Effector memory CD8-positive, alpha-beta T cell (primary cell): ENCODE results near the gene GRID1.

Experiments used
- ATAC-seq: fragments of 150-1000 bp; cut with Tn5 transposase; replicated peaks from 2 replicates; pipeline ENCODE4 v1.10.0; 2021; ENCODE audit warnings: mild to moderate bottlenecking, moderate library complexity
- DNase-seq, 3 experiments: peaks; one replicate each; pipeline ENCODE4 v3.0.0; 2021
- H3K27ac Mint-ChIP-seq, 2 donors: one replicate each; pipeline ENCODE4 v1.8.0; 2022; ENCODE audit warnings: mild to moderate bottlenecking in 2 of 2, mixed read lengths in 2 of 2, moderate library complexity in 2 of 2
- H3K27me3 Mint-ChIP-seq, 2 donors: one replicate each; pipeline ENCODE4 v1.8.0; 2022; ENCODE audit warnings: mixed read lengths in 2 of 2
- H3K36me3 Mint-ChIP-seq: one replicate; pipeline ENCODE4 v1.8.0; 2022; ENCODE audit warnings: mild to moderate bottlenecking, moderate library complexity, mixed read lengths; ENCODE audit not compliant: insufficient read depth
- H3K4me1 Mint-ChIP-seq, 2 donors: one replicate each; pipeline ENCODE4 v1.8.0; 2022; ENCODE audit warnings: low read depth in 2 of 2, mixed read lengths in 2 of 2
- H3K4me3 Mint-ChIP-seq, 2 donors: one replicate each; pipeline ENCODE4 v1.8.0; 2022; ENCODE audit warnings: mild to moderate bottlenecking in 2 of 2, mixed read lengths in 2 of 2, moderate library complexity in 2 of 2
- H3K9me3 Mint-ChIP-seq, 2 donors: one replicate each; pipeline ENCODE4 v1.8.0; 2022; ENCODE audit warnings: mixed read lengths in 2 of 2

The GRID1 gene

DNA sequence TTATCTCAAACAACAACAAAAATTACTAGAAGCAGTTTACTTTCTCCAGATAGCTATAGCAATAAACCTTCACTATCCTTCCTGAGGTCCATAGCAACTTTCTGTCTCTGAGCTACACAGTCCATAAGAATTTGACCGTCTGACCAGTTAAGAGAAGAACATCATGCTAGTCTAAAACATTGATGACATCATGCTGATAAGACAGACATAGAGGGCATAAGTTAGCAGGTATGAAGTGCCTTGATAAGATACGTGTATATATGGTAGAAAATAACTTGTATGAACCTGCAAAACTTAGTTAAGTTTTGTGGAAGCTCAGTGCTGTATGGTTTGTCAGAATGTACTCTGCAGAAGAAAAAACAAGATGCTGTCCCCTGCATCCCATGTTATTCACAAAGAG, 353.0 kb downstream of the GRID1 start:
- H3K4me1 Mint-ChIP-seq = peaks cover 4 to 6% of the 10 kb centered on the region in 2 donors

DNA sequence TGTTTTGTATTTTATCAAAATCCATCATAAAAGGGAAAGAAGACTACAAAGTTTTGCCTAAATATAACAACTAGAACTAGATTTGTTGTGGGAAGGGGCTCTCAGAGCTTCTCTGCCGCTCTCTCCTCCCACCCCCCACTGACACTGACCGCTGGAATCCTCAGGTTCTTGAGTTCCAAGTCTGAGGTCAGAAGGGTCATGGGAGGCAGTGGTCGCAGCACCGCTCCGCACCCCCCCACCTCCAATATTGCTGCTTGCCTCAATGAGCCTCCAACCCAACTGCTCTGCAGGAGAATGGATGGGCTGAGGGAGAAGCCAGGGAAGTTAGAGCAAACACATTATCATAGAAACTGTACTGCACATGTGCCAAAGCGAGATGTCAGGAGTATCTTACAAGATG, 359.4 kb downstream of the GRID1 start:
- Mint-ChIP-seq H3K27me3 (peaks cover 14 to 20% of the 10 kb centered on the region in 2 donors), H3K27ac (no peak overlapping the region), H3K36me3 (no peaks in the 10 kb centered on the region), H3K4me1 (no peaks in the 10 kb centered on the region), H3K9me3 (no peaks in the 10 kb centered on the region), H3K4me3 (no peak overlapping the region)
- DNase-seq = no peak
- ATAC-seq = no peak

More for the DNA sequence above, 353.0 kb downstream of the GRID1 start:
- Mint-ChIP-seq H3K9me3 (no peaks in the 10 kb centered on the region), H3K4me3 (no peak overlapping the region), H3K27ac (no peak overlapping the region), H3K36me3 (no peaks in the 10 kb centered on the region), H3K27me3 (no peaks in the 10 kb centered on the region)
- DNase-seq = no peak
- ATAC-seq = no peak

DNA sequence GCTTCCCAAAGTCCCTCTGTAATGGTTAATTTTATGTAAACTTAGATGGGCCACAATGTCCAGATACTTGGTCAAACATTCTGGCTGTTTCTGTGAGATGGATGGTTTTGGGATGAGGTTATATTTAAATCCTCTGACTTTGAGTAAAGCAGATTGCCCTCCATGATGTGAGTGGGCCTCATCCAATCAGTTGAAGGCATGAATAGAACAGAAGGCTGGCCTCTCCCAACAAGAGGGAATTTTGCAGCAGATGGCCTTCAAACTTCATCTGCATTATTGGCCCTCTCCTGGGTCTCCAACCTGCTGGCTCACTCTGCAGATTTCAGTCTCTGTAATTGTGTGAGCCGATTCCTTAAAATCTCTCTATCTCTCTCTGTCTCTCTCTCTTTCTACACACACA, 362.3 kb downstream of the GRID1 start:
- Mint-ChIP-seq H3K4me1 (no peaks in the 10 kb centered on the region), H3K9me3 (no peaks in the 10 kb centered on the region), H3K36me3 (no peaks in the 10 kb centered on the region), H3K4me3 (no peak overlapping the region), H3K27ac (no peak overlapping the region), H3K27me3 (peaks cover 14 to 20% of the 10 kb centered on the region in 2 donors)
- no peak for ATAC-seq
- DNase-seq = no peak

DNA sequence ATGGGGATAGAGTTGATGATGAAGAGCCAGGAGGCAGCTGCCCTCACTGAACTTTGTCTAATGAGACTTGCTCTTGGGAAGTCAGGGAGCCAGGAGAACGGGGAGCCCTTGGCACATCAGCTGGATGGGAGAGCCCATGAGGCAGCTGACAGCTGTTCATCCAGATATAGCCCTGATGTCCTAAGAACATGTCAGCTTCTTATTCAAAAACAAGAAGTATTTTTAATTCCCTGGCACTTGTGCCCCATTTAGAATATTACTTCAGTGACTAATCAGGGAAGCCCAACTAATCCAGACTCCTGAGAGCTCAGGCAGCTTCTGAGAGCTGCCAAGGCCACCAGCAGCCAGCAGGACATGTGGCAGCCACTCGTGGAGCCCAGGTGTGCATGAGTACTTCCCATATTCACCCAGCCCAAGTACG, 363.4 kb downstream of the GRID1 start:
- ATAC-seq (no peak), DNase-seq (no peak)
- H3K4me3 Mint-ChIP-seq = no peak overlapping the region
- no peaks in the 10 kb centered on the region for H3K9me3 Mint-ChIP-seq
- no peaks in the 10 kb centered on the region for H3K36me3 Mint-ChIP-seq
- peaks cover 14 to 20% of the 10 kb centered on the region in 2 donors for H3K27me3 Mint-ChIP-seq
- H3K4me1 Mint-ChIP-seq = no peaks in the 10 kb centered on the region
- no peak overlapping the region for H3K27ac Mint-ChIP-seq

DNA sequence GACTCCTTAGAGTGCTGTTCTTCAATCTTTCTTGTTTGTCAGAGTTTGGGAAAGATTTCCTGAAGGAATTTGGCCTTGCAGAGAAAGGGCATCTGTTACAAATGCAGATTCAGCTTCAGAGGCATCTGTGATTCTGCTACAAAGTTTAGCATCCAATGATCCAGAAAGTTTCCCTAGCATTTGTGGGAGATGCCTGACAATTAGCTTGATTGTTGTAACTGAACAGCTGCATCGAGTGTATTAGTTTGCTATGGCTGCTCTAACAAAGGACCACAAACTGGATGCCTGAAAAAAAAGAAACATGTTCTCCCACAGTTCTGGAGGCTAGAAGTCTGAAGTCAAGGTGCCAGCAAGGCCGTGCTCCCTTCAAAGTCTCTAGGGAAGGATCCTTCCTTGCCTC, 365.1 kb downstream of the GRID1 start:
- Mint-ChIP-seq H3K27ac (no peak overlapping the region), H3K27me3 (peaks cover 12 to 14% of the 10 kb centered on the region in 2 donors), H3K4me1 (no peaks in the 10 kb centered on the region), H3K4me3 (no peak overlapping the region), H3K9me3 (no peaks in the 10 kb centered on the region), H3K36me3 (no peaks in the 10 kb centered on the region)
- ATAC-seq (no peak), DNase-seq (no peak)

DNA sequence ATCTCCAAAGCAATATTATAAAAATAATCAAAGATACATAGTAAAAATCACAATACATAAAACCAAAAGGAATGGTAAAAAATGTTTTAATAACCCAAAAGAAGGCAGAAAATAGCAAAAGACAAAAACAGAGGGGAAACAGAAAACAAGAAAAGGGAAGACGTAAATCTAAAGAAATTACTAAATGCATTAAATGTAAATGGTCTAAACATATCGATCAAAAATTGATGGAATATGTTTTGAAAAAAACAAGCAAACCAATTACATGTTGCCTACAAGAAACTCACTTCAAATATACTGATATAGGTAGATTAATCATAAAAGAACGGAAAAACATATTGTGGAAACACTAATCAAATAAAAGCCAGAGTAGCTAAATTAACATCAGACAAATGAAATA, 369.1 kb downstream of the GRID1 start:
- ATAC-seq = no peak
- Mint-ChIP-seq H3K4me1 (no peaks in the 10 kb centered on the region), H3K4me3 (no peak overlapping the region), H3K36me3 (no peaks in the 10 kb centered on the region), H3K9me3 (no peaks in the 10 kb centered on the region), H3K27me3 (peaks cover 0 to 18% of the 10 kb centered on the region in 2 donors), H3K27ac (no peak overlapping the region)
- no peak for DNase-seq

DNA sequence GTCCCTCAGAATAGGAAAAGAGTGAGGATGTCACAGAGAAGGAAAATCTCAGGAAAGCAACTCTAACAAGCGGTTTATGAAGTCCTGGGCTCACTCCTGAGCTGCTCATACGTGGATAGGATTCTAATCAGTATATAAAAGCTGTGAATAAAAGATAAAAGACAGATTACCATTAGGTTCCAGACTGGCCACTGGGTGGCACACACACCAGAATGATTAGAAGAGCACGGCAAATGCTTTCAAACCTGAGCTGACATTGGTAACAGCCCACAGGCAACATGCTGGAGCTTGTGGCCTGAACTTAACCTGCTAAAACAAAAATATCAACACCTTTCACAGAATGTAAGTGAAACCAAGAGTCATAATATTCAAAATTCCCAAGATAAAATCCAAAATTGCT, 370.8 kb downstream of the GRID1 start:
- Mint-ChIP-seq H3K9me3 (no peaks in the 10 kb centered on the region), H3K4me1 (no peaks in the 10 kb centered on the region), H3K36me3 (no peaks in the 10 kb centered on the region), H3K4me3 (no peak overlapping the region), H3K27me3 (peaks cover 0 to 18% of the 10 kb centered on the region in 2 donors), H3K27ac (no peak overlapping the region)
- DNase-seq = no peak
- ATAC-seq = no peak

DNA sequence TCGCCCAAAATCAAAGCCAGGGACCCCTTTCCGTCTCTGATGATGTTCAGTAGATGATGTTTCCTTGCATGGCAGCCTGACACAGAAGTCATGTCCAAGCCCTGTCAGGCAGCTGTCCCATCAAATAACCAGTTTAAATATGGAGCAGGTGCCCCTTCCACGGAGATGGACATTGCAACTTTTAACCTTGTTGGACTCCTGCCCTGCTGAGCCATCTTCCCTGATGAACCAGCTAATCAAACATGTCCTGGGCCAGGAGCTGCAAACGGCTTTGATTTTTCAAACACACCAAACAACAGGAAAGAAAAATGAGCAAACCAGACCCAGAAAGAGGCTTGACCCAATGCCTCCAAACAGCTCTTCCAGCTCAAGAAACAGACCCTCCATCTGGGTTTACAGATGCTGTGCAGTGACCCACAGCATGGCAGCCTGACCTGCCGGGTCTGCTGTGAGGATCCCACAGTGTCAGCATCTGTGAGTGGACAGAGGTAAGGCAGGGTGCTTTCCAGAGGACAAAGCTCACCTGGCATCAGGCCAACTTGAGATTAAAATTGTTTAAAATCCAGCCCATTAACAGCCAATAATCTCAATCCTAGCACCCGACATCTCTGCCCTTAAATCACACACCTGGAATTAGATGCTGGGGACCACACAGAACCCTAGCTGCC, 372.6 kb downstream of the GRID1 start:
- no peak for ATAC-seq
- H3K4me1 Mint-ChIP-seq = no peaks in the 10 kb centered on the region
- H3K4me3 Mint-ChIP-seq = no peak overlapping the region
- no peaks in the 10 kb centered on the region for H3K36me3 Mint-ChIP-seq
- no peak overlapping the region for H3K27ac Mint-ChIP-seq
- peaks cover 1 to 19% of the 10 kb centered on the region in 2 donors for H3K27me3 Mint-ChIP-seq
- no peaks in the 10 kb centered on the region for H3K9me3 Mint-ChIP-seq
- no peak for DNase-seq

DNA sequence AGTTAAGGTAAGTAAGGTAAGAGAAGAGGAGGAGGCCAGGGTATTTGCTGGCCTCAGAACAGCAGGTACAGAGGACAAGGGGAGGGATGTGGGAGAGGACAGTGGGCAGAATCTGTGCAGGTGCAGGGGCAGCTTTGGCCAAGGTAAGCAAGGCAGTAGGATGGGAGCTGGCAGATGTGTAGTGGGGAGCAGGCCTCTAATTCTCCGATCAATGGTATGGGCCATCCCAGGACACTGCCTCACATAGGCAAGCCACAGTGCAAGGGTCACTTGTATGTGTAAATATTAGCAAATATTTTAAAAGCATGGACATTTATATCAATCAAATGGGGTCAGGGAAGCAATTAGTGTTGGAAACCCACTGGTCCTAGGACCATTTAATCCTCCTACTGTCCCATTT, 373.5 kb downstream of the GRID1 start:
- Mint-ChIP-seq H3K27me3 (peaks cover 10 to 27% of the 10 kb centered on the region in 2 donors), H3K4me1 (no peaks in the 10 kb centered on the region), H3K36me3 (no peaks in the 10 kb centered on the region), H3K9me3 (no peaks in the 10 kb centered on the region), H3K27ac (no peak overlapping the region), H3K4me3 (no peak overlapping the region)
- no peak for DNase-seq
- no peak for ATAC-seq

DNA sequence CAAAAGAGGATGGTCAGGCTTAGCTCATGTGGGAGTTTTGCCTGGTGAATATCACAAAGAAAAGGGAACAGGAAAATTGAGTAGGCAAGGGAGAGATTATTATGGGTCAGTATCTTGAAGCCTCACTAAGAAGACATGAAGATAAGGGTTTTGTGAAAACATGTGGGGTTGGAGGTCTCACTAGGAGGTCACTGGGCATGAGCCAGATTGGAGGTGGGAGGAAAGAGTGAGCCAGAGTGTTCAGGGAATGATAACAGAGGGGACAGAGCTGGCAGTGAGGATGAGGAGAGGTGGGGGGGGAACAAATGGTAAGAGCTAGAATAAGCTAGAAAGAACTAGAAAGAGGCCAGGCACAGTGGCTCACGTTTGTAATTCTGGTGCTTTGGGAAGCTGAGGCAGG, 374.3 kb downstream of the GRID1 start:
- ATAC-seq (no peak), DNase-seq (no peak)
- H3K9me3 Mint-ChIP-seq = no peaks in the 10 kb centered on the region
- H3K27me3 Mint-ChIP-seq = peaks cover 18 to 35% of the 10 kb centered on the region in 2 donors
- H3K36me3 Mint-ChIP-seq = no peaks in the 10 kb centered on the region
- no peaks in the 10 kb centered on the region for H3K4me1 Mint-ChIP-seq
- H3K27ac Mint-ChIP-seq = no peak overlapping the region
- H3K4me3 Mint-ChIP-seq = no peak overlapping the region

DNA sequence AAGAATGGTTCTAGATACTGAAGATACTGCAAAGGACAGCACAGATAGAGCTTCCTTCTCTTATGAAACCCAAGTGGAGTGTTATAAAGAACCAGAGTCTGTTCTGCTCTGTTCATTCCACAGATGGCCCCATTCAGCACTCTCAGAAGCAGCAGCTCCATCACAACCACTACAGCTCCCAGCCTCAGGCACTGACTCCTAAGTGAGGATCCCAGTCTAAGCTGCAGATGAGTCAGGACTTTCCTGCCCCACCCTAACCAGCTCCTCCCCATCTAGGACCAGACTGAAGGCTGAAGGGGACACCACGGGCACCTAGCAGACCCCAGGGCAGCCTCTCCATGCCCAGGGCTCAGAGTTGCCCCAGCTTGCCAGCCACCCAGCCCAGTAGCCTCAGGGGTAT, 379.8 kb downstream of the GRID1 start:
- Mint-ChIP-seq H3K36me3 (no peaks in the 10 kb centered on the region), H3K4me3 (no peak overlapping the region), H3K4me1 (no peaks in the 10 kb centered on the region), H3K27ac (no peak overlapping the region), H3K27me3 (peaks cover 24 to 31% of the 10 kb centered on the region in 2 donors), H3K9me3 (no peaks in the 10 kb centered on the region)
- ATAC-seq (no peak), DNase-seq (no peak)

DNA sequence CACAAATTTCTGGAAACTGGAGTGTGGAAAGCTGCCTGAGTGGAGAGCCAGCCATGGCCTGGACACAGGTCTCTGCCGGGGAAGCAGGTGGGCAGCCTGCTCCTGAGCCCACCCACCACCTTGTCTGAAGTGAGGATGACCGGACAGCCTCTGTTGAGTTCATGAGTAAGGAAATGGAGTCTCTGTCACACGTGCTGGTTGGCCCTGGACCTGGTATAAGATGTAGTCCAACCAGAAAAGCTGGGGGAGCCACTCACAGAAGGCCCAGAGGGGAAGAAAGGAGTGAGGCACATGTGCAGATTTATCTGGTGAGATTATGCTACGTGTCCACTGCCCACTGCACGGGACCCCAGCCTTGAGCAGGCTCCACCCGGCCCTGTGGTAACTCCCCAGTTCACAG, 383.5 kb downstream of the GRID1 start:
- Mint-ChIP-seq H3K9me3 (no peaks in the 10 kb centered on the region), H3K27ac (no peak overlapping the region), H3K36me3 (no peaks in the 10 kb centered on the region), H3K4me3 (no peak overlapping the region), H3K4me1 (no peaks in the 10 kb centered on the region), H3K27me3 (peaks cover 17 to 20% of the 10 kb centered on the region in 2 donors)
- ATAC-seq (no peak), DNase-seq (no peak)

DNA sequence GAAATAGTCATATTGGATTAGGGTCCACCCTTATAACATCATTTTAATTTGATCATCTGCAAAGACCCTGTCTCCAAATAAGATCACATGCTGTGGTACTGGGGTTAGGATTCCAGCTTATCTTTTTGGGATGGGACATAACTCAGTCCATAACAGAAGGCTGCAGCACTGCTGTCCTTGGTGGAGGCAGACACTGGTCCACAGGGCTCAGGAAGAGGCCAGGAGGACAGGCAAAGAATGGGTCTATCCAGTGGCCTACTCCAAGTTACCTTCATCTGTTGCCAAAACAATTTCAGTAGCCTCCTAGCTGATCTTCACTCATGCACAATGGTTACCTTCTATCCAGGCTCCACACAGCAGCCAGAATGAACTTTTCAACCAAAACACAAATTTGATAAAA, 387.0 kb downstream of the GRID1 start:
- no peaks in the 10 kb centered on the region for H3K36me3 Mint-ChIP-seq
- no peaks in the 10 kb centered on the region for H3K9me3 Mint-ChIP-seq
- H3K27ac Mint-ChIP-seq = no peak overlapping the region
- ATAC-seq (no peak), DNase-seq (no peak)
- H3K27me3 Mint-ChIP-seq = peaks cover 10 to 21% of the 10 kb centered on the region in 2 donors
- H3K4me3 Mint-ChIP-seq = no peak overlapping the region
- no peaks in the 10 kb centered on the region for H3K4me1 Mint-ChIP-seq

DNA sequence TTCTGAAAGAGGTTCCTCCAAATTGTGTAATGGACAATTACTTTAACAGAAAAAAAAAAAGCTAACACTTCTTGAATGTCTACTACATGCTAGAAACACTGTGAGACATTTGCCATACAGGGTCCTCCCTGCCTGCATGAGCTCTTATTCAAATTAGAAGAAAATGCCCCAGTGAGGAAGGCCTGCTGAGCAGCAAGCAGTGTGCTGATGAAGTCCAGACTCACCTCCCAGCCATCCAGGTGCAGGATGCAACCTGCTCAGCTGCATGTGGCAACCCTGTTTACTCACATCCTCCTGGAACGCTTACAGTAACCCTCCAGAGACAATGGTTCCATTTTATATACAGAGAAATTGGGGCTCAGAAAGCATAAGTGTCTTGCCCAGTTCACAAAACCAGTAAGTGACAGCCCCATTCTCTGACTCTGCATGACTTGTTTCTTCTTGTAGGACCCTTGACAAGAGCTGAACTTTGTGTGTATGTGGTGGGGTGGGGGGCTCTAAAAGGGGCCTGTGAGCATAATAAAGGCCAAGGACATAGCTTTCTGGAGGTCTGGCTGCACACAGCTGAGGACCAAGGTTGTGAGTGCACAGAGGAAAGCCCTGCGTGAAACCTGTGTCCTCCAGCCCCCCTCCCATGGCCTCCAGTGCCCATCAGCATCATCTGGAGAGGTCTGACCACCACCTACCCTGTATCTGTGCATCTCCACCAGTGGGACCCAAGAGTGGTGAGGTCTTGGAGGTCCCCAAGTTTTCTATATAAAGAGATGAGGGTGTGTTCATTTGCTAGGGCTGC, 387.8 kb downstream of the GRID1 start:
- H3K4me3 Mint-ChIP-seq = no peak overlapping the region
- no peak for ATAC-seq

More for the DNA sequence above, 387.8 kb downstream of the GRID1 start:
- no peaks in the 10 kb centered on the region for H3K36me3 Mint-ChIP-seq
- no peak for DNase-seq
- no peaks in the 10 kb centered on the region for H3K4me1 Mint-ChIP-seq
- H3K27ac Mint-ChIP-seq = no peak overlapping the region
- H3K9me3 Mint-ChIP-seq = no peaks in the 10 kb centered on the region
- H3K27me3 Mint-ChIP-seq = peaks cover 5 to 14% of the 10 kb centered on the region in 2 donors
